Duodenal mucosa (tissue), 2 donors: Measurements from ENCODE around the gene IQGAP3.

ENCODE experiments used
- H3K27ac ChIP-seq: one replicate; pipeline ENCODE4 v1.7.0; 2013; ENCODE audit warnings: low read depth, low read length
- H3K27me3 ChIP-seq, 2 donors: one replicate each; pipeline ENCODE4 v1.7.0; 2013; ENCODE audit warnings: low read length in 2 of 2, control low read depth in 1 of 2; ENCODE audit not compliant: insufficient read depth in 2 of 2, control insufficient read depth in 1 of 2
- H3K36me3 ChIP-seq, 2 donors: one replicate each; pipeline ENCODE4 v1.7.0; 2013; ENCODE audit warnings: low read length in 2 of 2, control low read depth in 1 of 2; ENCODE audit not compliant: insufficient read depth in 2 of 2, control insufficient read depth in 1 of 2
- H3K4me1 ChIP-seq, 2 donors: one replicate each; pipeline ENCODE4 v1.7.0; 2013; ENCODE audit warnings: low read length in 2 of 2, control low read depth in 1 of 2; ENCODE audit not compliant: insufficient read depth in 2 of 2, control insufficient read depth in 1 of 2
- H3K4me3 ChIP-seq, 2 donors: one replicate each; pipeline ENCODE4 v1.7.0; 2013; ENCODE audit warnings: low read length in 2 of 2, low read depth in 1 of 2
- H3K9ac ChIP-seq, 2 donors: one replicate each; pipeline ENCODE4 v1.7.0; 2013; ENCODE audit warnings: low read length in 2 of 2, low read depth in 1 of 2
- H3K9me3 ChIP-seq, 2 donors: one replicate each; pipeline ENCODE4 v1.7.0; 2013; ENCODE audit warnings: low read length in 2 of 2, control low read depth in 1 of 2; ENCODE audit not compliant: control insufficient read depth in 1 of 2

IQGAP3 gene

DNA sequence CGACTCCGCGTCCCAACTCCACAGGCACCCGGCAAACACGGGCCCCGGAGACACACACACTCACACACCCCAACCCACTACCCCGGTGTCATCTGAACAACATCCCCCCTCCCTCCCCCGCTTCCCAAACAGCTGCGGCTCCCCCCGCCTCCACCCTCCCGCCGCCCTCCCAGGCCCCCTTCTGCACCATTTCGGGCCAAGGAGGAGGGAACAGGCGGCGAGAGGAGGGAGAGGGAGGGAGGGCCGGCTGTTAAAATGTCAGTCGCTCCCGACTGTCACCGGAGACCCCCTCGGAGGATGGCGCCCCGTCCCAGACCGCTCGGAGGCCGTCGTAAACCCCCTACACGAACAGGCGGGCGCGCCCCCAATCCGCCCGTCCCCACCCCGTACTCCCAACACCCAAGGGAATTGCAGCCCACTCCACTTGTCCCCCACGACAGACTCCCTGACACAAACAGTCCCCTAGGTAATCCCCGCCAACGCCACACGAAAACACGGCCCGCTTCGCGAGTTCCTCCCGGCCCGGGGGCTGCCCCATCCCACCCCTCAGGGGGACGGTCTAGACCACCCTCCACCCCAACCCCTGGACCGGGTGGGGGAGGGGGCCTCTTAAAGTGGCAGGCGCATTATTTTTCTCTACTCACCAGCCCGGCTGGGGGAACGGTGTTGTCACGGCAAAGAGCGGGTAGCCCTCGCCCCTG lies 72.4 kb downstream of the IQGAP3 start:
- Histone ChIP-seq H3K4me1 (peaks cover 65 to 75% of the 10 kb centered on the region in 2 donors), H3K4me3 (peak overlapping the region; percentile 87 to 90), H3K27me3 (no peaks in the 10 kb centered on the region), H3K9ac (peak overlapping the region; percentile 82 to 96), H3K27ac (peak overlapping the region; percentile 95), H3K9me3 (no peaks in the 10 kb centered on the region), H3K36me3 (peaks cover under 1% of the 10 kb centered on the region in 2 donors)

DNA sequence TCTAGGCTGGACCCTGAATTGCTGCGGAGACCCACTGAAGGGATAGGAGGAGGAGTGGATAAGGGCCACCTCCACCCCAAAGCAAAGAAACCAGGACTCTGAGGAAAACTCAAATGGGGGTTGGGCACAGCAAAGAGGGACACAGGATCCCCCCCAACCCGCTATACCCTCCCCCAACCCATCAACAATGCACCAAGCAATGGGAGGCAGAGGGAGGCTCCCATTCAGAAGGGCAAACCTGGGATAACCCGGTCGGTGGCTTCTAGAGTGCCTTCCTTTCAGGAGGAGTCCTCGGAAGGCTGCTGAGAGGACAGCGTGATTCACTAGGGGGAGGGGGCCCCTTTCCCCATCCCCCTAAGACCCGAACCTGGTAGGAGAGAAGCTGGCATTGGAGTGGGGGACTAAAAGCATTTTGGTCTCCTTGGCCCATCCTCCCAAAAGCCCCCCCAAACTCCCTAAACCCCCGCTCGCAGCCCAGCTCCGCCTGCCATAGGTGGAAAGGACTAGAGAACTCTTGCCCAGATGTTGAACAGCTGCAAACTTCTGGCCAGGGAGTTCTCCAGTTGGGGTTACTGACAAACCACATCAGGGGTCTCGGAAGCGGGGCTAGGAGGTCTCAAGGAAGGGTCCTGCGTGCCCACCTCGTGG lies 73.0 kb downstream of the IQGAP3 start:
- Histone ChIP-seq H3K9me3 (no peaks in the 10 kb centered on the region), H3K27me3 (no peaks in the 10 kb centered on the region), H3K36me3 (peaks cover 6 to 7% of the 10 kb centered on the region in 2 donors), H3K4me3 (peak overlapping the region; percentile 87 to 90), H3K9ac (peak overlapping the region; percentile 70 to 96), H3K4me1 (peaks cover 67 to 76% of the 10 kb centered on the region in 2 donors), H3K27ac (peak overlapping the region; percentile 72)

DNA sequence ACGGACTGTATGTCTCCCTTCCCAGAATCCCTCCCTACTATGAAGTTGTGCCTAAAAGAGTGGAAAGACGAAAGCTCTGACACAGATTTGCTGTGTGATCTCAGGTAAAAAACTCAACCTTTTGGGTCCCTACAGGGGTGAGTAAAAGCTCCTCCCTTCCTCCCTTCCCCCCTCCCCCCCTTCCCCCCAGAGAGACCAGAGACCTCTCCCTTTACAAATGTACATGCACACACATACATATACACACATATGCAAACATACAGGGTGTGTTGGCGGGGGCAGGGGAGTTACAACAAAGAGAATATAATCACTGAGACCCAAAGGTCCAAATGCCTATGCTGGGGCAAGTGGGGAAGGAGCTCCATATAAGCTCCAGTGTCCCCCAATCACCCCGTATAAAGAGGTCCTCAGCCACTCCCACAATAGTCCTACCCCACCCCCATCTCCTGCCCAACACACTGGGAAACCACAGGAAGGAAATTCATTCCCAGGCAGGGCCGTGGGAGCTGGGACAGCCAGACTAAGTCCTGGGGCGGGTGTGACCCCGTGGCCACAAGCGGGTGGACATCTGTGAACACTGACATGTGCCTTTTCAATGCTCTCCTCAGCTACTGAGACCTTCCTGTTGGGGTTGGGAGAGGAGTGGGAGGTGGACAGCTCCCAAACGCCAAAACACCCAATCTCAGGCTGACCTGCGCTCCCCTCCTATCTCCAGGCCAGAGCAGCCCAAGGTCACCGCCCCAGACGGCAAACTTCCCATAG lies 73.8 kb downstream of the IQGAP3 start:
- Histone ChIP-seq H3K4me1 (peaks cover 67 to 76% of the 10 kb centered on the region in 2 donors), H3K9ac (peak overlapping the region; percentile 70 to 96), H3K9me3 (no peaks in the 10 kb centered on the region), H3K4me3 (peak overlapping the region; percentile 87 to 90), H3K27ac (peak overlapping the region; percentile 72), H3K27me3 (no peaks in the 10 kb centered on the region), H3K36me3 (peaks cover 7 to 8% of the 10 kb centered on the region in 2 donors)

GRCh38 chr1:156497743-156498431 lies 74.5 kb downstream of the IQGAP3 start:
- peaks cover 68 to 76% of the 10 kb centered on the region in 2 donors for H3K4me1 ChIP-seq
- H3K27me3 ChIP-seq = no peaks in the 10 kb centered on the region
- peak overlapping the region; percentile 87 to 90 for H3K4me3 ChIP-seq
- peak overlapping the region; percentile 30 for H3K27ac ChIP-seq
- peaks cover 7 to 8% of the 10 kb centered on the region in 2 donors for H3K36me3 ChIP-seq
- peak overlapping the region; percentile 4 to 96 for H3K9ac ChIP-seq
- H3K9me3 ChIP-seq = no peaks in the 10 kb centered on the region

DNA sequence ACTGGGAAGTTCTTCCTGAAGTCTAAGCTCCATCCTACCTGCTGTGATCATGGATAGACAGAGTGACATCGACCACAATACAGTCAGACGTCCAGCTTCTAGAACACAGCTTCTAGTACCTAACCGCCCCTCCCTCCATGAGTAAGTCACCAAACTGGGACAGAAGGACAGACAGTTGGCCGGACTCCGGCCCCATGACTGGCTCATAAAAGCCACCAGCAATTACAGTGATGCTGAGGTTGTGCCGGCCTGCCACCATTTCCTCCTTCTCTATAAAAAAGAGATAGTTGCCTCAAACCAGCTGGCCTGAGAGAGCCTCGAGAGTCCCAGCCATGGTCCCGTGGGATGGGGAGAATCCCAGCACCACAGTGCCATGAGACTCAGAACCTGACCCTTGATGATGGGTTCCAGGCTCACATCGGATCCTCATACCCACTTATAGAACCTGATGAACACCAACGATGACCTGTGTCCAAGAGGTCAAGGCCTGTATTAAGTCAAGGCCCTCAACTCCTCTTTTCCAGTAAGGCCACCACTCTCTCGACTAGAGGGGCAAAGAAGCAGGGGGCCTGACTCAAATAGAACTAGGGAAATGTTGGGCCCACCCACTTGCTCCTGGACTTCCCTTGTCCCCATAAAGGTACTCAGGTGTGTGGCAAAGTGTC lies 75.2 kb downstream of the IQGAP3 start:
- H3K4me3 ChIP-seq = peak overlapping the region; percentile 38 to 90

DNA sequence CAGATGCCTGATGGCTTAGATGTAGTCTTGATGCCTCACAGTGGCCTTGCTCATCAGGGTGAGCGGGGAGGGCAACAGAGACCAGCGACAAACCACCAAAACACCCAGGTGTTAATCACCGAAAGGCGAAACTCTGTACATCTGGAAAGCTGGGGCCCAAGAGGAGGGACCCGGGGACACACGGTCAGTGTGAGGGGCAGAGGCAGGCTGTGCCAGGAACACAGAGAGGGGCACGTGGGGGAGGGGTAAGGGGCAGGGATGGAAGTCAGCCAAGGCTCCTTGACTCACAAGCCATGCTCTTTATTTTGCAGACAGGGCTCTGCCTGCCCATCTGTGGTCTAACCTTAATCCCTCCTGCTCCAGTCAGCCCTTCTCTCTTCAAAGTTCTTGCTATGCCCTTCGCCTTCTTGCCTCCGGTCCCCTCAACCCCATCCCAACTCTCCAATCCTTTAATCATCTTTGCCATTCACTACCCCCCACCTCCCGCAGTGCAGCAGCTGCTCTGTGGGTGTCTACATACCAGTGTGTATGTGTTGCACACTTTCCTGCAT lies 76.1 kb downstream of the IQGAP3 start:
- peak overlapping the region; percentile 38 to 90 for H3K4me3 ChIP-seq
- H3K4me1 ChIP-seq = peaks cover 77 to 78% of the 10 kb centered on the region in 2 donors
- no peaks in the 10 kb centered on the region for H3K9me3 ChIP-seq
- H3K36me3 ChIP-seq = peaks cover 7 to 12% of the 10 kb centered on the region in 2 donors
- no peaks in the 10 kb centered on the region for H3K27me3 ChIP-seq
- no peak overlapping the region for H3K27ac ChIP-seq
- no peak overlapping the region for H3K9ac ChIP-seq

More for the DNA sequence above, 75.2 kb downstream of the IQGAP3 start:
- Histone ChIP-seq H3K36me3 (peaks cover 7 to 8% of the 10 kb centered on the region in 2 donors), H3K9me3 (no peaks in the 10 kb centered on the region), H3K9ac (peak overlapping the region in 1 of 2 donors; percentile 23), H3K27ac (peak overlapping the region; percentile 4), H3K4me1 (peaks cover 68 to 76% of the 10 kb centered on the region in 2 donors), H3K27me3 (no peaks in the 10 kb centered on the region)

DNA sequence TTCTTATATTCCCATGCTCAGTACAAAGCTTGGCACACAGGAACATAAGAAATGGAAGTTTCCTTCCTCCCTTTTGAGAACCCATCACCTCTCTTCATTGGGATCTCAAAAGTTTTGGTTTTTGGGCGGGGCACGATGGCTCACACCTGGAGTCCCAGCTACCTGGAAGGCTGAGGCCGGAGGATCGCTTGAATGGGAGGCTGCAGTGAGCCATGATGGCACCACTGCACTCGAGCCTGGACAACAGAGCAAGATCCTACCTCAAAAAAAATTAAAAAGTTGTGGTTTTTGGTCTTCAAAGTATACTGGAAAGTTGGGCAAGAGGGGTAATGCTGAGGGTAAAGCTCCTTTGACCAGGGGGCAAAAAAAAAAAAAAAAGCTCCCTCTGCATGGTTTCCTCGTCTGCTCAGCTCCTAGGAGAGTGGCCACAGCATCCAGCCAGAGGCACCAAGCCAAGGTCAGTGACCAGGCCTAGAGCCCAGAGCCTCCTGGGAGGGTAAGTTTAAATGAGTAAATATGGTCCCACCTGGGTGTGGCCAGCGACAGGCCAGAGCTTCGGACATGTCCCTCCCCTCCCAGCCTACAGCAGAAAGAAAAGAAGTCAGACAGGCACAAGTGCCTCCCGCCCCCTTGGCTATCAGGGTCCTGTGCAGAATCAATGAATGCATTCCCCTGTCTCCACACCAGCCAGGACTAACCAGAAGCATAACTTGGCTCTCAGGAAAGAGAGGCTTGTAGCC lies 76.8 kb downstream of the IQGAP3 start:
- H3K9me3 ChIP-seq = no peaks in the 10 kb centered on the region
- H3K27ac ChIP-seq = no peak overlapping the region
- no peaks in the 10 kb centered on the region for H3K27me3 ChIP-seq
- peaks cover 7 to 12% of the 10 kb centered on the region in 2 donors for H3K36me3 ChIP-seq
- no peak overlapping the region for H3K9ac ChIP-seq
- peak overlapping the region; percentile 26 to 41 for H3K4me3 ChIP-seq
- H3K4me1 ChIP-seq = peaks cover 84 to 85% of the 10 kb centered on the region in 2 donors

DNA sequence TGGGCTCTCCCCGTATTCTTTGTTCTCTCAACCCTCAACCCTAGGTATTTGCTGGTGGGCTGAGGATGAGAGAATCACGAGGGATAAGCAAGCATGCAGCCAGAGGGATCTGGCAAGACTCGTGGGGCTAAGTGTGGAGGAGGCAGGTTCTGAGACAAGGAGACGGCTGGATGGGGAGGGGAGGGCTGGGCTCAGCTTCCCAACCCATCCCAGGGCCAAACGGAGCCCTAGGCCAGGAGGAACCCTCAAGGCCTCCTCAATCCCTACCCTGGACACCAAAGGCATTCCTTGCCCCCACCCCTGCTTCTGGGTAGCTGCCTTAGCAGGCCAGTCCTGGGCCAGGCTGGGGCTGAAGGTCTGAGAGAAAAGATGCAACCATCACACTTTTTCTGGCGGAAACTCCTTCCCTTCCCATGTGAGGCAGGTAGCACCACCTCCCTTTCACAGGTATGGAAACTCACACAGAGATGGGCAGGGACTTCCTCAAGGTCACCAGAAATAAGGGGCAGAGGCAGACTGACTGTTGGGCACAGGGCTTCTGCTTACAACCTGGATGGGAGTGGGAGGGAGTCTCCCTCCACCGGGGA lies 78.0 kb downstream of the IQGAP3 start:
- Histone ChIP-seq H3K4me1 (peaks cover 96 to 97% of the 10 kb centered on the region in 2 donors), H3K27ac (no peak overlapping the region), H3K27me3 (no peaks in the 10 kb centered on the region), H3K9me3 (no peaks in the 10 kb centered on the region), H3K9ac (peak overlapping the region in 1 of 2 donors; percentile 22), H3K4me3 (peak overlapping the region in 1 of 2 donors; percentile 19), H3K36me3 (peaks cover 7 to 12% of the 10 kb centered on the region in 2 donors)
